Mucosa of rectum (tissue), 2 donors: ENCODE measurements around the gene BLTP3A.

Experiments used
- H3K27ac ChIP-seq, 2 donors: one replicate each; pipeline ENCODE4 v1.7.0; 2013; ENCODE audit warnings: inconsistent platforms in 2 of 2, low read depth in 2 of 2, low read length in 2 of 2
- H3K27me3 ChIP-seq, 2 donors: one replicate each; pipeline ENCODE4 v1.7.0; 2013; ENCODE audit warnings: low read length in 2 of 2; ENCODE audit not compliant: control insufficient read depth in 2 of 2, insufficient read depth in 2 of 2
- H3K36me3 ChIP-seq, 2 donors: one replicate each; pipeline ENCODE4 v1.7.0; 2013; ENCODE audit warnings: low read length in 2 of 2; ENCODE audit not compliant: control insufficient read depth in 2 of 2, insufficient read depth in 2 of 2
- H3K4me1 ChIP-seq, 2 donors: one replicate each; pipeline ENCODE4 v1.7.0; 2013; ENCODE audit warnings: low read length in 2 of 2, mild to moderate bottlenecking in 1 of 2; ENCODE audit not compliant: control insufficient read depth in 2 of 2, insufficient read depth in 2 of 2
- H3K4me3 ChIP-seq, 2 donors: one replicate each; pipeline ENCODE4 v1.7.0; 2013; ENCODE audit warnings: low read length in 2 of 2
- H3K9ac ChIP-seq, 2 donors: one replicate each; pipeline ENCODE4 v1.7.0; 2013; ENCODE audit warnings: low read length in 2 of 2, low read depth in 1 of 2, mild to moderate bottlenecking in 1 of 2
- H3K9me3 ChIP-seq, 2 donors: one replicate each; pipeline ENCODE4 v1.7.0; 2013; ENCODE audit warnings: low read length in 2 of 2; ENCODE audit not compliant: control insufficient read depth in 2 of 2
- donor health status: healthy.
- donor health status: Normal muscosa, but diverticular disease.

Gene BLTP3A

DNA sequence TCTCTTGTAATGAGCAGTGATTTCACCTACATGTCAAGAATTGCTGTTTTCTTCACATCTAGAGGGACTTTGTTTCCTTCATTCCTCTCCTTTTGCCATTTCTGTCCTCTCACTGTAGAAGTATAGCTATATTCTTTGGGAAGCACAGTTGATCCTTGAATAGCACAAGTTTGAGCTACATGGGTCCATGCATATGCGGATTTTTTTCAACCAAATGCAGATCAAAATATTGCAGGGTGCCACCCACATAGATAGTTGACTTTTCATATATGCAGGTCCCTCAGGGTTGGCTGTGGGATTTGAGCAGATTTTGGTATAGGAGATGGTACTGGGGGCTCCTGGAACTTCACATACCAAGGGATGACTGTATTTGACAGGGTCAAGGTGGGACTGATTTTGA is 41.1 kb downstream of the BLTP3A start:
- no peak overlapping the region for H3K27ac ChIP-seq
- peaks cover 23 to 28% of the 10 kb centered on the region in 2 donors for H3K36me3 ChIP-seq
- H3K27me3 ChIP-seq, result no peaks in the 10 kb centered on the region
- H3K9me3 ChIP-seq, result no peaks in the 10 kb centered on the region
- no peak overlapping the region for H3K9ac ChIP-seq
- no peaks in the 10 kb centered on the region for H3K4me1 ChIP-seq
- H3K4me3 ChIP-seq, result no peak overlapping the region

DNA sequence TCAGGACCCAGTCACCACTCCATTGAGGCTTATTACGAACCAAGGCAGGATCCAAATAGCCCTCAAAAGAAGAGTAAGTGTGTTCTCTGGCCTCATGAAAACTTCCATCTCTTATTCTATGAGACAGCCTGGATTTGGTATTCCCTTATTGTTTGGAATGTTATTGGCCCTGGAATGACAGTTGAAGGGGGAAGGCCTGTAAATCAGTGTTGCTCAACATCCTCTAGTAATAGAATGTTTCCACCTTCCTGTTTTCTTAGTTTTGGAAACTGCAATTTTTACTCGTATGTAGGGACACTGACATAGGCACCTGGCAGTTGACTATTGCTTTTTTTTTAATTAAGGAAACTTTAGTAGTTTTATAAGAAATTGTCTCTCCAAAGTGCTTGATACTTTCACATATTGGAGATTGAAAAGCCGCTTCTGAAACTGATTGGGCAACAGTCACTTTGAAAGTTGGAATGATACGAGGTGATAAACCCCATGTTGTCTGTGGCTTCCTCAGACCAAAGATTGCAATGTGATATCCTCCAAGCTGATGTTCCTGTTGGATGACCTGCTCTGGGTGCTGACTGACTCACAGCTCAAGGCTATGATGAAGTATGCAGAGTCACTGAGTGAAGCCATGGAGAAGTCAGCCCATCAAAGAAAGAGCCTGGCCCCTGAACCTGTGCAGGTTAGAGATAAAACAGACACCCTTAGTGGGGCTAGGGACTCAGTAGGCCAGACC is 43.1 kb downstream of the BLTP3A start:
- no peak overlapping the region for H3K4me3 ChIP-seq
- H3K9me3 ChIP-seq, result no peaks in the 10 kb centered on the region
- no peaks in the 10 kb centered on the region for H3K4me1 ChIP-seq
- H3K27ac ChIP-seq, result no peak overlapping the region
- H3K27me3 ChIP-seq, result no peaks in the 10 kb centered on the region
- no peak overlapping the region for H3K9ac ChIP-seq
- peaks cover 20 to 25% of the 10 kb centered on the region in 2 donors for H3K36me3 ChIP-seq

DNA sequence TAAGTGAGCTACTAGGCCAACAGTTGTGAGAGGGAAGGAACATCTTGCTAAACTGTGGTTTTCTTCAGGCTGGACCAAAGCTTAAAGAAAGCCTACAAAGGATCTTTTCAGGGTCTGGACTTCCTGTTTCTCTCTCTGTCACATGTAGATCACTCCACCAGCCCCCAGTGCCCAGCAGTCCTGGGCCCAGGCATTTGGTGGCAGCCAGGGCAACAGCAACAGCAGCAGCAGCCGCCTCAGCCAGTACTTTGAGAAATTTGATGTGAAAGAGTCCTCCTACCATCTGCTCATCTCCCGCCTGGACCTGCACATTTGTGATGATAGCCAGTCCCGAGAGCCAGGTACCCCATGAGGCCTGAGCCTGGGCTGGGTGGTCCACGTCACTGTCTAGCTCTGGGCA is 44.1 kb downstream of the BLTP3A start:
- peaks cover 20 to 24% of the 10 kb centered on the region in 2 donors for H3K36me3 ChIP-seq
- H3K4me1 ChIP-seq, result no peaks in the 10 kb centered on the region
- no peak overlapping the region for H3K9ac ChIP-seq
- no peaks in the 10 kb centered on the region for H3K27me3 ChIP-seq
- H3K4me3 ChIP-seq, result no peak overlapping the region
- no peaks in the 10 kb centered on the region for H3K9me3 ChIP-seq
- H3K27ac ChIP-seq, result peak overlapping the region in 1 of 2 donors; percentile 35

- H3K36me3 ChIP-seq, result peaks cover 20 to 24% of the 10 kb centered on the region in 2 donors
These were observed 44.6 kb downstream of the BLTP3A start for GRCh38 chr6:34836451-34836850.

DNA sequence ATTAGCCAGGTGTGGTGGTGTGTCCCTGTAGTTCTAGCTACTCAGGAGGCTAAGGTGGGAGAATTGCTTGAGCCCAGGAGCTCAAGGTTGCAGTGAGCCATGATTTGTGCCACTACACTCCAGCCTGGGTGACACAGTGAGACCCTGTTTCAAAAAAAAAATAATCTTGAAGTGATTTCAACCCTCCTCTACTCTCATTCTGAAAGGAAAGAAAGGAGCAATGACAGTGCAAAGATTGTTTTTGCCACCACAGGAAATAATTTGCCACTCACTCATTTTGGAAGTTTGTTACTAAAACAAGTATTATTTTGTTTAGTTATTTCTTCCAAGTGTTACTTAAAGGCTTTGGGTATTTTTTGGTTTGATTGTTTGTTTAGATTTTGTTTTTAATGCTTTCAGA is 45.6 kb downstream of the BLTP3A start:
- Histone ChIP-seq H3K9ac (no peak overlapping the region), H3K4me1 (no peaks in the 10 kb centered on the region), H3K36me3 (peaks cover 20 to 24% of the 10 kb centered on the region in 2 donors), H3K9me3 (no peaks in the 10 kb centered on the region), H3K4me3 (no peak overlapping the region), H3K27me3 (no peaks in the 10 kb centered on the region), H3K27ac (no peak overlapping the region)

More at GRCh38 chr6:34836451-34836850, 44.6 kb downstream of the BLTP3A start:
- Histone ChIP-seq H3K27ac (no peak overlapping the region), H3K9ac (no peak overlapping the region), H3K9me3 (no peaks in the 10 kb centered on the region), H3K4me3 (no peak overlapping the region), H3K4me1 (no peaks in the 10 kb centered on the region), H3K27me3 (no peaks in the 10 kb centered on the region)

- H3K9me3 ChIP-seq, result no peaks in the 10 kb centered on the region
- peaks cover 12 to 16% of the 10 kb centered on the region in 2 donors for H3K36me3 ChIP-seq
- no peaks in the 10 kb centered on the region for H3K4me1 ChIP-seq
- no peaks in the 10 kb centered on the region for H3K27me3 ChIP-seq
- no peak overlapping the region for H3K9ac ChIP-seq
- H3K27ac ChIP-seq, result no peak overlapping the region
- H3K4me3 ChIP-seq, result no peak overlapping the region
These were observed 47.9 kb downstream of the BLTP3A start for GRCh38 chr6:34839666-34840352.
